ENCODE measurements around the gene MEPCE.

GRCh38 chr7:100452513-100452912, 22.9 kb downstream of the MEPCE start:
- TF ChIP-seq CTCF (IDR thresholded peaks at IDR 0.05) (no peak), EP300 (IDR thresholded peaks at IDR 0.05) (no peak), POLR2AphosphoS5 (IDR thresholded peaks at IDR 0.05) (no peak), POLR2A (IDR thresholded peaks at IDR 0.05; ENCODE audit: low read depth) (no peak)
